Measurements from ENCODE around the gene MSANTD4.

GRCh38 chr11:106030609-106031008 is 8.6 kb upstream of the MSANTD4 start:
- TF ChIP-seq CTCF (conservative IDR thresholded peaks at IDR 0.05; ENCODE audit: low read depth, low read length) (no peak), EZH2phosphoT487 (IDR thresholded peaks at IDR 0.05; ENCODE audit: borderline replicate concordance, low read length) (no peak), EZH2 (IDR thresholded peaks at IDR 0.05; ENCODE audit: low read length, unreplicated experiment) (no peak)
